Activated CD8-positive, alpha-beta memory T cell treated with anti-CD3 and anti-CD28 coated beads, Interleukin-2, amount 50 U/mL, for 4 hours (primary cell): ENCODE results near the gene SMS.

Source experiments
- DNase-seq: peaks from one replicate; pipeline ENCODE4 v3.0.0-alpha.2; 2020

The SMS gene

GRCh38 chrX:21986596-21986995 lies 46.1 kb downstream of the SMS start:
- DNase-seq = no peak

GRCh38 chrX:21989384-21989783 lies 48.9 kb downstream of the SMS start:
- DNase-seq = no peak

- DNase-seq = no peak
Observed at GRCh38 chrX:21990832-21991231, 50.3 kb downstream of the SMS start.

GRCh38 chrX:21991504-21991903 lies 51.0 kb downstream of the SMS start:
- DNase-seq = no peak

- no peak for DNase-seq
Observed at GRCh38 chrX:21993265-21993664, 52.8 kb downstream of the SMS start.

GRCh38 chrX:21996872-21997455 lies 56.5 kb downstream of the SMS start:
- no peak for DNase-seq

GRCh38 chrX:21998037-21998436 lies 57.5 kb downstream of the SMS start:
- no peak for DNase-seq

- no peak for DNase-seq
Observed at GRCh38 chrX:22004866-22005265, 64.4 kb downstream of the SMS start.

GRCh38 chrX:22012051-22012450 lies 71.5 kb downstream of the SMS start:
- DNase-seq = no peak

GRCh38 chrX:22012931-22013330 lies 72.4 kb downstream of the SMS start:
- DNase-seq = no peak

- no peak for DNase-seq
Observed at GRCh38 chrX:22015139-22015750, 74.7 kb downstream of the SMS start.

- DNase-seq = no peak
Observed at GRCh38 chrX:22021751-22022324, 81.3 kb downstream of the SMS start.

- DNase-seq = no peak
Observed at GRCh38 chrX:22024577-22024976, 84.1 kb downstream of the SMS start.

- DNase-seq = no peak
Observed at GRCh38 chrX:22025751-22026150, 85.2 kb downstream of the SMS start.

- no peak for DNase-seq
Observed at GRCh38 chrX:22026731-22027130, 86.2 kb downstream of the SMS start.

GRCh38 chrX:22032084-22032483 lies 91.6 kb downstream of the SMS start, which contains the start of gene PHEX:
Gene PHEX, plus strand, starts transcription at chrX:22032325. Its CDS starts 681 bp downstream, at chrX:22033006.
- DNase-seq = no peak

GRCh38 chrX:22032506-22032905 lies 92.0 kb downstream of the SMS start:
- no peak for DNase-seq

GRCh38 chrX:22033818-22034217 lies 93.3 kb downstream of the SMS start:
- DNase-seq = no peak

GRCh38 chrX:22035236-22035635 lies 94.7 kb downstream of the SMS start:
- no peak for DNase-seq

GRCh38 chrX:22037225-22037624 lies 96.7 kb downstream of the SMS start:
- no peak for DNase-seq

- no peak for DNase-seq
Observed at GRCh38 chrX:22037911-22038537, 97.5 kb downstream of the SMS start.

- DNase-seq = no peak
Observed at GRCh38 chrX:22039541-22039940, 99.0 kb downstream of the SMS start.

GRCh38 chrX:22040184-22040583 lies 99.7 kb downstream of the SMS start:
- no peak for DNase-seq

- DNase-seq = no peak
Observed at GRCh38 chrX:22041907-22042530, 101.5 kb downstream of the SMS start.
